Mesenchymal stem cell (in vitro differentiated cells and primary cell): Measurements from ENCODE around the gene CLMN.

Source experiments
- DNase-seq: peaks from one replicate; pipeline ENCODE4 v3.0.0-alpha.2; 2013
- H2AFZ ChIP-seq: one replicate; pipeline ENCODE4 v1.6.1; 2013; ENCODE audit warnings: low read depth, mild to moderate bottlenecking, control low read depth, inconsistent platforms, low read length, moderate library complexity
- H2AK5ac ChIP-seq: 2 replicates; pipeline ENCODE4 v1.6.1; 2013; ENCODE audit warnings: low read length, moderate library complexity, mild to moderate bottlenecking, inconsistent platforms; ENCODE audit not compliant: severe bottlenecking
- H2BK120ac ChIP-seq: one replicate; pipeline ENCODE4 v1.6.1; 2013; ENCODE audit warnings: low read depth, mild to moderate bottlenecking, inconsistent platforms, low read length, moderate library complexity
- H2BK12ac ChIP-seq, 2 experiments: one replicate each; pipeline ENCODE4 v1.6.1; 2013; ENCODE audit warnings: inconsistent platforms in 2 of 2, low read length in 2 of 2, mild to moderate bottlenecking in 2 of 2, moderate library complexity in 2 of 2, control low read depth in 1 of 2
- H2BK15ac ChIP-seq: one replicate; pipeline ENCODE4 v1.6.1; 2013; ENCODE audit warnings: mild to moderate bottlenecking, low read depth, inconsistent platforms; ENCODE audit not compliant: poor library complexity, severe bottlenecking
- H2BK5ac ChIP-seq: 2 replicates; pipeline ENCODE4 v1.6.1; 2013; ENCODE audit warnings: low read depth, mild to moderate bottlenecking, low read length, control low read depth, inconsistent platforms; ENCODE audit not compliant: poor library complexity, severe bottlenecking
- H3K14ac ChIP-seq, 2 experiments: one replicate each; pipeline ENCODE4 v1.6.1; 2013; ENCODE audit warnings: inconsistent platforms in 2 of 2, low read length in 2 of 2, control low read depth in 1 of 2, mild to moderate bottlenecking in 1 of 2, moderate library complexity in 1 of 2
- H3K18ac ChIP-seq, 2 experiments: one replicate each; pipeline ENCODE4 v1.6.1; 2013; ENCODE audit warnings: inconsistent platforms in 2 of 2, low read length in 2 of 2, control low read depth in 1 of 2, low read depth in 1 of 2, mild to moderate bottlenecking in 1 of 2
- H3K23ac ChIP-seq, 2 experiments: one replicate each; pipeline ENCODE4 v1.6.1; 2013; ENCODE audit warnings: inconsistent platforms in 2 of 2, low read length in 2 of 2, mild to moderate bottlenecking in 2 of 2, moderate library complexity in 2 of 2, control low read depth in 1 of 2
- H3K27ac ChIP-seq: 2 replicates; pipeline ENCODE4 v1.5.1; 2013; ENCODE audit warnings: mild to moderate bottlenecking, moderate library complexity, low read length, control low read depth, inconsistent platforms; ENCODE audit not compliant: poor library complexity, severe bottlenecking
- H3K27me3 ChIP-seq, 2 experiments: 2 replicates each; pipeline versions ENCODE4 v1.6.1 to v1.7.0; 2013; ENCODE audit warnings: low read length in 2 of 2, mild to moderate bottlenecking in 2 of 2, moderate library complexity in 2 of 2, control low read depth in 1 of 2, inconsistent platforms in 1 of 2; ENCODE audit not compliant: control insufficient read depth in 1 of 2, insufficient read depth in 1 of 2
- H3K36me3 ChIP-seq, 2 experiments: 2 replicates each; pipeline versions ENCODE4 v1.6.1 to v1.7.0; 2013; ENCODE audit warnings: low read length in 2 of 2, control low read depth in 1 of 2, inconsistent platforms in 1 of 2, low read depth in 1 of 2, mild to moderate bottlenecking in 1 of 2; ENCODE audit not compliant: insufficient read depth in 2 of 2, control insufficient read depth in 1 of 2
- H3K4ac ChIP-seq, 2 experiments: one replicate each; pipeline ENCODE4 v1.6.1; 2013; ENCODE audit warnings: inconsistent platforms in 2 of 2, low read length in 2 of 2, mild to moderate bottlenecking in 2 of 2, moderate library complexity in 2 of 2, control low read depth in 1 of 2, low read depth in 1 of 2
- H3K4me1 ChIP-seq: 2 replicates; pipeline ENCODE4 v1.6.1; 2013; ENCODE audit warnings: low read depth, low read length, control low read depth; ENCODE audit not compliant: control insufficient read depth, insufficient read depth
- H3K4me2 ChIP-seq: 2 replicates; pipeline ENCODE4 v1.6.1; 2013; ENCODE audit warnings: low read length, mild to moderate bottlenecking, inconsistent platforms; ENCODE audit not compliant: poor library complexity, severe bottlenecking
- H3K4me3 ChIP-seq, 2 experiments: 2 replicates each; pipeline versions ENCODE4 v1.5.1 to v1.7.0; 2013; ENCODE audit warnings: low read length in 2 of 2, mild to moderate bottlenecking in 2 of 2, control low read depth in 1 of 2, low read depth in 1 of 2; ENCODE audit not compliant: insufficient read depth in 1 of 2
- H3K79me1 ChIP-seq: replicated peaks from 2 replicates; pipeline ENCODE4 v1.6.1; 2013; ENCODE audit warnings: mild to moderate bottlenecking, control low read depth, low read length, inconsistent platforms; ENCODE audit not compliant: poor library complexity, severe bottlenecking
- H3K9ac ChIP-seq: 2 replicates; pipeline ENCODE4 v1.7.0; 2013; ENCODE audit warnings: mild to moderate bottlenecking, low read length, moderate library complexity
- H3K9me3 ChIP-seq: 2 replicates; pipeline ENCODE4 v1.7.0; 2013; ENCODE audit warnings: mild to moderate bottlenecking, low read length; ENCODE audit not compliant: control insufficient read depth
- H4K8ac ChIP-seq: one replicate; pipeline ENCODE4 v1.6.1; 2013; ENCODE audit warnings: inconsistent platforms, mild to moderate bottlenecking, low read length, moderate library complexity
- H4K91ac ChIP-seq: one replicate; pipeline ENCODE4 v1.6.1; 2013; ENCODE audit warnings: mild to moderate bottlenecking, low read length, inconsistent platforms
- whole genome bisulfite sequencing: methylation state at CpG from one replicate; pipeline ENCODE4 v1.1.7; 2013; ENCODE audit warnings: mixed read lengths; 5-methylcytosine and 5-hydroxymethylcytosine counted together

The CLMN gene

GRCh38 chr14:95290021-95290420, 29.7 kb downstream of the CLMN start:
- Histone ChIP-seq H3K14ac (no peak overlapping the region), H3K36me3 (peaks cover 0 to 25% of the 10 kb centered on the region in 2 experiments), H3K9me3 (no peaks in the 10 kb centered on the region), H4K91ac (no peak overlapping the region), H3K4ac (no peak overlapping the region), H3K9ac (no peak overlapping the region), H3K4me1 (peaks cover 21% of the 10 kb centered on the region), H3K18ac (no peak overlapping the region), H2BK5ac (no peak overlapping the region), H2BK12ac (no peak overlapping the region), H3K27ac (no peak overlapping the region), H2AK5ac (no peak overlapping the region), H3K4me2 (no peak overlapping the region), H3K4me3 (no peak overlapping the region), H3K79me1 (peaks cover 59% of the 10 kb centered on the region), H3K23ac (no peak overlapping the region), H2BK15ac (no peak overlapping the region), H4K8ac (no peak overlapping the region), H3K27me3 (peaks cover 0 to 3% of the 10 kb centered on the region in 2 experiments), H2AFZ (no peak overlapping the region), H2BK120ac (no peak overlapping the region)
- no peak for DNase-seq
- WGBS: 89% methylated on average over 5 of the region's 5 CpGs

GRCh38 chr14:95289323-95290010, 30.2 kb downstream of the CLMN start:
- H3K36me3 ChIP-seq: peaks cover 0 to 20% of the 10 kb centered on the region in 2 experiments
- no peak for DNase-seq
- H3K4me1 ChIP-seq: peaks cover 15% of the 10 kb centered on the region
- H3K14ac ChIP-seq: no peak overlapping the region
- whole genome bisulfite sequencing: 84% methylated on average over 4 of the region's 6 CpGs
- H3K79me1 ChIP-seq: peaks cover 55% of the 10 kb centered on the region
- H2BK12ac ChIP-seq: no peak overlapping the region
- no peak overlapping the region for H2AK5ac ChIP-seq
- no peak overlapping the region for H2BK15ac ChIP-seq
- H4K8ac ChIP-seq: no peak overlapping the region
- no peak overlapping the region for H2BK5ac ChIP-seq
- peaks cover 0 to 3% of the 10 kb centered on the region in 2 experiments for H3K27me3 ChIP-seq
- H3K18ac ChIP-seq: no peak overlapping the region
- no peak overlapping the region for H3K4me2 ChIP-seq
- no peaks in the 10 kb centered on the region for H3K9me3 ChIP-seq
- no peak overlapping the region for H3K27ac ChIP-seq
- H2AFZ ChIP-seq: no peak overlapping the region
- no peak overlapping the region for H3K23ac ChIP-seq
- H2BK120ac ChIP-seq: no peak overlapping the region
- H3K4me3 ChIP-seq: no peak overlapping the region
- H4K91ac ChIP-seq: no peak overlapping the region
- no peak overlapping the region for H3K4ac ChIP-seq
- no peak overlapping the region for H3K9ac ChIP-seq

GRCh38 chr14:95288672-95289322, 30.9 kb downstream of the CLMN start:
- peaks cover 56% of the 10 kb centered on the region for H3K79me1 ChIP-seq
- no peak overlapping the region for H2BK12ac ChIP-seq
- H3K4me2 ChIP-seq: no peak overlapping the region
- peaks cover 0 to 13% of the 10 kb centered on the region in 2 experiments for H3K36me3 ChIP-seq
- H3K9me3 ChIP-seq: no peaks in the 10 kb centered on the region
- H3K4ac ChIP-seq: no peak overlapping the region
- no peak overlapping the region for H3K9ac ChIP-seq
- no peak overlapping the region for H3K18ac ChIP-seq
- no peak overlapping the region for H4K8ac ChIP-seq
- H3K4me3 ChIP-seq: no peak overlapping the region
- WGBS: 90% methylated on average over 5 of the region's 5 CpGs
- H3K4me1 ChIP-seq: peaks cover 15% of the 10 kb centered on the region
- peaks cover 0 to 3% of the 10 kb centered on the region in 2 experiments for H3K27me3 ChIP-seq
- no peak overlapping the region for H2BK5ac ChIP-seq
- no peak overlapping the region for H2BK120ac ChIP-seq
- H2BK15ac ChIP-seq: no peak overlapping the region
- H3K23ac ChIP-seq: no peak overlapping the region
- H3K27ac ChIP-seq: no peak overlapping the region
- H2AK5ac ChIP-seq: no peak overlapping the region
- DNase-seq: no peak
- no peak overlapping the region for H4K91ac ChIP-seq
- H2AFZ ChIP-seq: no peak overlapping the region
- peak overlapping the region in 1 of 2 experiments; percentile 36 for H3K14ac ChIP-seq

GRCh38 chr14:95287176-95287754, 32.4 kb downstream of the CLMN start:
- no peak overlapping the region for H4K91ac ChIP-seq
- H3K4ac ChIP-seq: no peak overlapping the region
- H3K36me3 ChIP-seq: peaks cover 0 to 12% of the 10 kb centered on the region in 2 experiments
- H3K9ac ChIP-seq: no peak overlapping the region
- H2BK15ac ChIP-seq: no peak overlapping the region
- no peak overlapping the region for H3K23ac ChIP-seq
- no peaks in the 10 kb centered on the region for H3K9me3 ChIP-seq
- H2BK12ac ChIP-seq: no peak overlapping the region
- H2BK5ac ChIP-seq: no peak overlapping the region
- no peak overlapping the region for H3K27ac ChIP-seq
- peaks cover 0 to 3% of the 10 kb centered on the region in 2 experiments for H3K27me3 ChIP-seq
- 90% methylated on average over 6 of the region's 6 CpGs for WGBS
- DNase-seq: no peak
- H4K8ac ChIP-seq: no peak overlapping the region
- peaks cover 57% of the 10 kb centered on the region for H3K79me1 ChIP-seq
- H2BK120ac ChIP-seq: no peak overlapping the region
- no peak overlapping the region for H2AK5ac ChIP-seq
- H2AFZ ChIP-seq: no peak overlapping the region
- no peak overlapping the region for H3K4me3 ChIP-seq
- H3K18ac ChIP-seq: no peak overlapping the region
- H3K14ac ChIP-seq: peak overlapping the region in 1 of 2 experiments; percentile 22
- H3K4me1 ChIP-seq: peaks cover 18% of the 10 kb centered on the region
- H3K4me2 ChIP-seq: no peak overlapping the region
